OCI-LY7 (cell line): ENCODE results near the gene ADAMTS8.

ENCODE experiments used
- EZH2phosphoT487 ChIP-seq: fragments of 200-600 bp; sonication (generic); IDR thresholded peaks from 2 replicates; pipeline ENCODE4 v1.6.1; 2018; ENCODE audit warnings: low read depth, borderline replicate concordance, mild to moderate bottlenecking, mixed run types, antibody characterized with exemption, low read length, moderate library complexity, mixed read lengths
- TF ChIP-seq, protein P1 (sequence below): fragments of 200-600 bp; sonication (generic); conservative IDR thresholded peaks from 2 replicates; pipeline ENCODE4 v1.5.1; 2014; ENCODE audit warnings: mild to moderate bottlenecking, antibody characterized with exemption, low read length, moderate library complexity, mixed read lengths

DNA sequence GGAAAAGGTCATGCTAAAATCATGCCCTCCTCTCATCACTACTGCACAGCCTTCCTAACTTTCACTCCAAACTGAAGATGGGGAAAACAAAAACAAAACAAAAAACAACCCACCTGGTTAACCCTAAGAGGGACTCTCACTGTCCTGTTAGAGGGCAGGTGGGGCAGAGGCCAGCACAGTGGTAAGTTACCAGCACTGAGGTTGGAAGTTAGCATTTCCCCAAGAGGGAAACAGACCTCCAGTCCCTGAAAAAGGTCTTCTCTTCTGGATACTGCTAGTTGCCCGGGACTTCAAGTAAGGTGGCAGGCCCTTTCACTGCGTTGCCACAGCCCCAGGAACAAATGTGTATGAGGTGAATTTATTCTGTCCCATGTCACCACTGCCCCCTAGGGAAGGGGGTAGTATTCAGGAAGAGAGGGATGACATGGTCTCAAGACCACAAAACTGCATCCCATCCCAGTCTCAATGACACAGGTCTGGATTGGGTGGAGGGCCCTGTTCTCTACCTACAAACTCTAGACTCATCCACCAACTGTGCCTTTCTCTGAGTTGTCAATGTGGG, 792 bp upstream of the ADAMTS8 start:
- TF ChIP-seq, protein P1, sequence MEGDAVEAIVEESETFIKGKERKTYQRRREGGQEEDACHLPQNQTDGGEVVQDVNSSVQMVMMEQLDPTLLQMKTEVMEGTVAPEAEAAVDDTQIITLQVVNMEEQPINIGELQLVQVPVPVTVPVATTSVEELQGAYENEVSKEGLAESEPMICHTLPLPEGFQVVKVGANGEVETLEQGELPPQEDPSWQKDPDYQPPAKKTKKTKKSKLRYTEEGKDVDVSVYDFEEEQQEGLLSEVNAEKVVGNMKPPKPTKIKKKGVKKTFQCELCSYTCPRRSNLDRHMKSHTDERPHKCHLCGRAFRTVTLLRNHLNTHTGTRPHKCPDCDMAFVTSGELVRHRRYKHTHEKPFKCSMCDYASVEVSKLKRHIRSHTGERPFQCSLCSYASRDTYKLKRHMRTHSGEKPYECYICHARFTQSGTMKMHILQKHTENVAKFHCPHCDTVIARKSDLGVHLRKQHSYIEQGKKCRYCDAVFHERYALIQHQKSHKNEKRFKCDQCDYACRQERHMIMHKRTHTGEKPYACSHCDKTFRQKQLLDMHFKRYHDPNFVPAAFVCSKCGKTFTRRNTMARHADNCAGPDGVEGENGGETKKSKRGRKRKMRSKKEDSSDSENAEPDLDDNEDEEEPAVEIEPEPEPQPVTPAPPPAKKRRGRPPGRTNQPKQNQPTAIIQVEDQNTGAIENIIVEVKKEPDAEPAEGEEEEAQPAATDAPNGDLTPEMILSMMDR = 0 out of 2 replicates have a peak, but pooled peaks have one; percentile 14
- TF ChIP-seq EZH2phosphoT487 = no peak
